NB4 (cell line): ENCODE measurements around the gene TTLL5.

Experiments used
- POLR2A ChIP-seq: IDR thresholded peaks from 2 replicates; pipeline ENCODE4 v1.6.1; 2011; ENCODE audit warnings: mild to moderate bottlenecking; ENCODE audit not compliant: insufficient read length; ENCODE audit errors: extremely low read depth
- TF ChIP-seq, protein P1 (sequence below): IDR thresholded peaks from 2 replicates; pipeline ENCODE4 v1.6.1; 2011; ENCODE audit warnings: low read depth, low read length
- TF ChIP-seq, protein P2 (sequence below): IDR thresholded peaks from one replicate; pipeline ENCODE4 v1.5.1; 2012; ENCODE audit warnings: low read depth, low read length

DNA sequence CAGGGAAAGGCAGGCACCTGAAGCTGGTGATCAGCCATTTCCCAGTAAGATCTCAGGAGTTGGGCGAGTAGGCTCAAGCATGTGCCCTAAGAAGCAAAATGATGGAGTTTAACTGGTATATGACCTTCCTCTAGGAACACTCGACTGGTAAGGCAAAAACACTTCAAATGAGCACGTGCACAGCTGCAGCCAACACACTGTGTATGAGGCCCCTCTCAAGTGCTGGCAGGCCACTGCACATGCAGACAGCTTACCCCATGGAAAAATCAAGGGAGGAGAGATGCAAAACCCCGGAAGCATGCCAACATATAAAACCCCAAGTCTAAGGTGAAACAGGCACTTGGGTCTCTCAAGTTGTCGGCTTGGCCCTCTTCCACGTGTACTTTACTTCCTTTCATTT, 39.2 kb downstream of the TTLL5 start:
- TF ChIP-seq, protein P1, sequence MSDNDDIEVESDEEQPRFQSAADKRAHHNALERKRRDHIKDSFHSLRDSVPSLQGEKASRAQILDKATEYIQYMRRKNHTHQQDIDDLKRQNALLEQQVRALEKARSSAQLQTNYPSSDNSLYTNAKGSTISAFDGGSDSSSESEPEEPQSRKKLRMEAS: no peak
- TF ChIP-seq, protein P2, sequence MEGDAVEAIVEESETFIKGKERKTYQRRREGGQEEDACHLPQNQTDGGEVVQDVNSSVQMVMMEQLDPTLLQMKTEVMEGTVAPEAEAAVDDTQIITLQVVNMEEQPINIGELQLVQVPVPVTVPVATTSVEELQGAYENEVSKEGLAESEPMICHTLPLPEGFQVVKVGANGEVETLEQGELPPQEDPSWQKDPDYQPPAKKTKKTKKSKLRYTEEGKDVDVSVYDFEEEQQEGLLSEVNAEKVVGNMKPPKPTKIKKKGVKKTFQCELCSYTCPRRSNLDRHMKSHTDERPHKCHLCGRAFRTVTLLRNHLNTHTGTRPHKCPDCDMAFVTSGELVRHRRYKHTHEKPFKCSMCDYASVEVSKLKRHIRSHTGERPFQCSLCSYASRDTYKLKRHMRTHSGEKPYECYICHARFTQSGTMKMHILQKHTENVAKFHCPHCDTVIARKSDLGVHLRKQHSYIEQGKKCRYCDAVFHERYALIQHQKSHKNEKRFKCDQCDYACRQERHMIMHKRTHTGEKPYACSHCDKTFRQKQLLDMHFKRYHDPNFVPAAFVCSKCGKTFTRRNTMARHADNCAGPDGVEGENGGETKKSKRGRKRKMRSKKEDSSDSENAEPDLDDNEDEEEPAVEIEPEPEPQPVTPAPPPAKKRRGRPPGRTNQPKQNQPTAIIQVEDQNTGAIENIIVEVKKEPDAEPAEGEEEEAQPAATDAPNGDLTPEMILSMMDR: no peak
- no peak for TF ChIP-seq POLR2A
